ENCODE results near the gene GABBR2.
"Not testable (repeated sequence)": the region's sequence is repeated elsewhere in the genome, so short reads cannot be mapped to it uniquely, and the experiment has no call there.

GABBR2 gene

GRCh38 chr9:98688710-98689495 is 19.8 kb downstream of the GABBR2 start:
- no peak for DNase-seq (ENCODE audit: extremely low read depth in 1 of 2, low read depth in 1 of 2)

- no peak for DNase-seq (ENCODE audit: extremely low read depth in 1 of 2, low read depth in 1 of 2)
These were observed 20.8 kb downstream of the GABBR2 start for GRCh38 chr9:98687911-98688310.

GRCh38 chr9:98686961-98687855 is 21.5 kb downstream of the GABBR2 start:
- no peak for DNase-seq (ENCODE audit: extremely low read depth in 1 of 2, low read depth in 1 of 2)

GRCh38 chr9:98684816-98685215 is 23.9 kb downstream of the GABBR2 start:
- not testable (repeated sequence) for DNase-seq (ENCODE audit: extremely low read depth in 1 of 2, low read depth in 1 of 2)

GRCh38 chr9:98678244-98678842 is 30.4 kb downstream of the GABBR2 start:
- no peak for DNase-seq (ENCODE audit: extremely low read depth in 1 of 2, low read depth in 1 of 2)

- DNase-seq (ENCODE audit: extremely low read depth in 1 of 2, low read depth in 1 of 2) = no peak
These were observed 35.1 kb downstream of the GABBR2 start for GRCh38 chr9:98673681-98674080.

GRCh38 chr9:98667005-98667640 is 41.6 kb downstream of the GABBR2 start:
- DNase-seq (ENCODE audit: extremely low read depth in 1 of 2, low read depth in 1 of 2) = no peak

GRCh38 chr9:98665501-98665900 is 43.2 kb downstream of the GABBR2 start:
- DNase-seq (ENCODE audit: extremely low read depth in 1 of 2, low read depth in 1 of 2) = no peak

- no peak for DNase-seq (ENCODE audit: extremely low read depth in 1 of 2, low read depth in 1 of 2)
These were observed 48.2 kb downstream of the GABBR2 start for GRCh38 chr9:98660541-98660940.

- DNase-seq (ENCODE audit: extremely low read depth in 1 of 2, low read depth in 1 of 2) = no peak
These were observed 49.8 kb downstream of the GABBR2 start for GRCh38 chr9:98658951-98659351.

GRCh38 chr9:98657897-98658296 is 50.8 kb downstream of the GABBR2 start:
- DNase-seq (ENCODE audit: extremely low read depth in 1 of 2, low read depth in 1 of 2) = no peak

- DNase-seq (ENCODE audit: extremely low read depth in 1 of 2, low read depth in 1 of 2) = no peak
These were observed 52.2 kb downstream of the GABBR2 start for GRCh38 chr9:98656511-98656910.

- not testable (repeated sequence) for DNase-seq (ENCODE audit: extremely low read depth in 1 of 2, low read depth in 1 of 2)
These were observed 53.3 kb downstream of the GABBR2 start for GRCh38 chr9:98655428-98655827.

- no peak for DNase-seq (ENCODE audit: extremely low read depth in 1 of 2, low read depth in 1 of 2)
These were observed 54.5 kb downstream of the GABBR2 start for GRCh38 chr9:98654247-98654646.

GRCh38 chr9:98652741-98653140 is 56.0 kb downstream of the GABBR2 start:
- no peak for DNase-seq (ENCODE audit: extremely low read depth in 1 of 2, low read depth in 1 of 2)

GRCh38 chr9:98652302-98652701 is 56.4 kb downstream of the GABBR2 start:
- DNase-seq (ENCODE audit: extremely low read depth in 1 of 2, low read depth in 1 of 2) = no peak

- DNase-seq (ENCODE audit: extremely low read depth in 1 of 2, low read depth in 1 of 2) = no peak
These were observed 61.5 kb downstream of the GABBR2 start for GRCh38 chr9:98647236-98647635.

- no peak for DNase-seq (ENCODE audit: extremely low read depth in 1 of 2, low read depth in 1 of 2)
These were observed 64.7 kb downstream of the GABBR2 start for GRCh38 chr9:98644011-98644410.

- no peak for DNase-seq (ENCODE audit: extremely low read depth in 1 of 2, low read depth in 1 of 2)
These were observed 65.9 kb downstream of the GABBR2 start for GRCh38 chr9:98642661-98643312.

- no peak for DNase-seq (ENCODE audit: extremely low read depth in 1 of 2, low read depth in 1 of 2)
These were observed 67.0 kb downstream of the GABBR2 start for GRCh38 chr9:98641695-98642094.

- DNase-seq (ENCODE audit: extremely low read depth in 1 of 2, low read depth in 1 of 2) = no peak
These were observed 68.3 kb downstream of the GABBR2 start for GRCh38 chr9:98640394-98640793.
